Activated T-cell treated with anti-CD3 and anti-CD28 coated beads for 48 hours (primary cell): Measurements from ENCODE around the gene NDUFS7.
"Not testable (repeated sequence)": the region's sequence is repeated elsewhere in the genome, so short reads cannot be mapped to it uniquely, and the experiment has no call there.

ENCODE experiments used
- DNase-seq: peaks from one replicate; pipeline ENCODE4 v3.0.0-alpha.2; 2020; ENCODE audit warnings: low read depth

The NDUFS7 gene

DNA sequence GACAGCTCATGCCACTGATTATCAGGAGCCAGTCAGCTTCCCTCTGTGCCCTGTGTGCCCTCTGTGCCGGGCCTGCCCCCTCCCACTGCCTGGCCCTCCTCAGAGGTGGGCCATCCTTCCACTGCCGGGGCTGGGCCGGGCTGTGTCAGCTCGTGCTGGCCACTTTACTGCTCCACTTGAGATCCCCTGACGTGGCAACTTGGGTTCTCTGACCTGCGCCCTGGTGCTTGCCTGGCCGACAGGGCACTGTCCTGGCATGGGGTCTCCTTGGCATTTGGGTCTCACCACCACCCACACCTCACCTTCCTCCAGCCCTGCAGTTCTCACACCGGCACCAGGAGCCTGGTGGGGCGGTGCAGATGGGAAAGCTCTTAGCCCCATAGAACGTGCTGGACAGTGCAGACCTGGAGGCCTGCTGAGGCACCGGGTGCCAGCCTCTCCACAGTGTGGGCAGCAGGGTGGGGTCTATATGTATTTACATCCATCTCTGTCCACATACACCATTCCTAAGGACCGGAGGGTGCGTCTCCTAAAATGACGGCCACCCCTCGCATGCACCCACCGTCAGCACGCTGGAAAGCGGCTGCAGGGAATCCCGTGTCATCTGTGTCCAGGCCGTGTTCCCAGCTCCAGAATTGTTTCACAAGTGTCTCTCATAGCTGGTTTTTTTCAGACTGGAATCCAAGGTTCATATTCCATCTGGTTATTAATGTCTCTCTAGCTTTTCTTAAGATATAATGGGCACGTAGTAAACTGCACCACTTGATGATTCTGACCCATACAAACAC lies 35.4 kb downstream of the NDUFS7 start:
- no peak for DNase-seq

DNA sequence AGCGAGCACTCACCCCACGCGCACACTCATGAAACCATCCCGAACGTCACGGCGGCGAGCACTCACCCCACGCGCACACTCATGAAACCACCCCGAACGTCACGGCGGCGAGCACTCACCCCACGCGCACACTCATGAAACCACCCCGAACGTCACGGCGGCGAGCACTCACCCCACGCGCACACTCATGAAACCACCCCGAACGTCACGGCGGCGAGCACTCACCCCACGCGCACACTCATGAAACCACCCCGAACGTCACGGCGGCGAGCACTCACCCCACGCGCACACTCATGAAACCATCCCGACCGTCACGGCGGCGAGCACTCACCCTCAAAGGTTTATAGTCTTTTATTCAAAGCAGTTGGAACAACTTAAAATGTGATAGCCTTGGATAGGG lies 36.4 kb downstream of the NDUFS7 start:
- DNase-seq, result not testable (repeated sequence)

- no peak for DNase-seq
Measured at GRCh38 chr19:1420590-1420989, 36.9 kb downstream of the NDUFS7 start.

- no peak for DNase-seq
Measured at GRCh38 chr19:1421218-1421957, 37.7 kb downstream of the NDUFS7 start.

- no peak for DNase-seq
Measured at GRCh38 chr19:1421958-1422305, 38.2 kb downstream of the NDUFS7 start.

GRCh38 chr19:1422360-1422759 lies 38.7 kb downstream of the NDUFS7 start:
- no peak for DNase-seq

GRCh38 chr19:1422943-1423342 lies 39.2 kb downstream of the NDUFS7 start:
- DNase-seq, result no peak

DNA sequence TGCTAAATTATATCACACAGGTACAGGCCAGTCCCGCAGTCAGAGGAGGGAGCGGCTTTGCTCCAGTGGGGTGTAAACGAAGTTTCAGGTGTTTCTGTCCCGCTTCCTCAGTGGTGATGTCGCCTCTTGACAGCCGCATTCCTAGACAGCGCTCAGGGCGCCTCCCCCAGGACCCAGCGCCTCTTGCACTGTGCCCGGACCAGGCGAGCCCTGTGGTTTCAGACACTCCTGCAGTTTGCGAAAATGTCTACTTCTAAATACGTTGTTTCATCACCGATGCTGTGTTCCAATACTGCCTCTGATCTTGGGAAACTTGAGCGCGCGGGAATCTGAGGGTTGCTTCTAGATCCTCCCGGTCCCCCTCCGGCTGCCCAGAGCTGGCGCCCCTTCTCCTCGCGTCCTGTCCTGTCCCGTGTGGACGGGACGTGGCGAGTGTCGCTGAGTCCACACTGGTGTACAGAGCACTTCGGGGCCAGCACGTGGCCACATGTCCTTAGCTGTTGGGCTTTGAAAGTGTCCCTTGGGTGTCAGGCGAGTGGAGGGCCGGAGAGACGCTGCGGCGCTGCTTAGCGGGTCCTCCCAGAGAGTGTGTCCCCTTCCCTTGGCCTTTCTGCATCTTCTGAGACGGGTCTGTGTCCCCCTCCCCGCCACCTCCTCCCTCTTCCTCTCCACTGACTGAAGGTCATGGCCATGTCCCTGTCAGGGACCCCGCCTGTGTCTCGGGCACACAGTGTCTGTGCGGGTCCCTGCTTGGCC lies 39.9 kb downstream of the NDUFS7 start:
- no peak for DNase-seq

- DNase-seq, result no peak
Measured at GRCh38 chr19:1424192-1424955, 40.7 kb downstream of the NDUFS7 start.

DNA sequence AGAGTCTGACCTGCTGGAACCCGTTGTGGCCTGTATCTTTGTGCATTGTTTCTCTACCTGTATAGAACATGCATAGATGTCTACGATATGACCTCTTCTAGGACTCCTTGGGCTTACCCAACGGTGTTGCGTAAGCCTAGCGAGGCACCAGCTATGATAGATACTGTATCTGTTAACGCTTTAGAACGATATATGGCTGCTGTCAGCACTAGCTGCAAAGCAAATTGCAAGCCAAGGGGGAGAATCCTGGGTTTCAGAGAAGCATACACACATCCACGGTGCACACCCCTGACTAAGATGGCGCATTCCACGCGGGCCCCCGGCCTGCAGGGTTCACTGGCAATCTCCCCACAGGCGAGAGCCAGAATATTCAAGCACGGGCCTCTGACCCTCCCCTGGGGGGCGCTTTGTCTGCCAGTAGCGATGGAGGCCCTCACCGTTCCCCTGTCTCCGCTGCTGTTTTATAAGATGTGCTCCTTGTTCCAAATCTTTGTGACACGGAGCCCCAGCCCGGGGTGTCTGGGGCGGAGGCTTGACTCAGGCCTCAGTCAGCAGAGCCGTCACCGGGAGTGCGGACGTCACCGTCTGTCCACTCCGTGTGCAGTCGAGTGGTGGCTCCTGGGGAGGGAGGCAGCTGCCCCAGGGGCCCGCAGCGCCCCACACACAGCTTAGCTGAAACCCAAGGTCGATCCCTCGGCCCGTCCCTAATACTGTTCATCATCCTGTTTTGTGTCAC lies 41.6 kb downstream of the NDUFS7 start:
- DNase-seq, result no peak

- no peak for DNase-seq
Measured at GRCh38 chr19:1425902-1426301, 42.2 kb downstream of the NDUFS7 start.

DNA sequence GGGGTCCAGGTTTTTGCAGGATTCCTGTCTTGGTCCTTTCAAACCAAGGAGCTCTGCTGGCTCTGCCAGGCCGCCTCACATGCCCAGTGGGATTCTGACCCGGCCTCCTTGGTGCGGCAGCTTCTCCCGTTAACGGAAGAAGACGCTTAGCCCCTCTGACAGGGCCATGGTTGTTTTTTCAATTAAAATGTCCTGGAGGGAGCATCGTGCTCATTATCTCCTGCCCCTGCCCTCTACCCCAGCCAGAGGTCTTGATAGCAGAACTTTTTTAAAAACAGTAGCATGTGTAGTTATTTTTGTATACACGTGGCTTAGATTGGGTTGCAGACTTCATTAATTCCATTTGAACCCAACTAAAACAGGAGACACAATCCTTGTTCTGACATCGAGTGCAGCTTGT lies 43.0 kb downstream of the NDUFS7 start:
- DNase-seq, result no peak

- DNase-seq, result no peak
Measured at GRCh38 chr19:1427221-1427920, 43.7 kb downstream of the NDUFS7 start.

- DNase-seq, result no peak
Measured at GRCh38 chr19:1428738-1429391, 45.2 kb downstream of the NDUFS7 start.

DNA sequence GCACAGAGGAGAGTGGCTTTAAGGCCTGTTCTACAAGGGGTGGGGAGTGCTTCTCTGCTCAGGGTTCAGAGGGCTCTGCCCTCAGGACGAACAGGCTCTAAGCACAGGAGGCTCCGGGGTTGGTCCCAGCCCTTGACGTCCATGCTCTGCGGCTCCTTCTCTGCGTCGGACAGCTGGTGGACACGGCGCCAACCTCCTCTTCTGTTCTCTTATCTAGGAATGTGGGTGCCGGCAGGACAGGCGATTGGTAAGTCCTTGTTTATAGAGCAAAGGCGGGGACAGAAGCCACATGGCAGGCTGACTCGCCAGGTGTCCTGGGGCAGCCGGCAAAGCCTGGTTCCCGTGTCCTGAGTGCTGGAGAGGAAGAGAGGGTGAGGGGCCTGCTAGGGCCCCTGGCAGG lies 46.0 kb downstream of the NDUFS7 start:
- DNase-seq, result no peak

- no peak for DNase-seq
Measured at GRCh38 chr19:1430246-1430645, 46.5 kb downstream of the NDUFS7 start.

DNA sequence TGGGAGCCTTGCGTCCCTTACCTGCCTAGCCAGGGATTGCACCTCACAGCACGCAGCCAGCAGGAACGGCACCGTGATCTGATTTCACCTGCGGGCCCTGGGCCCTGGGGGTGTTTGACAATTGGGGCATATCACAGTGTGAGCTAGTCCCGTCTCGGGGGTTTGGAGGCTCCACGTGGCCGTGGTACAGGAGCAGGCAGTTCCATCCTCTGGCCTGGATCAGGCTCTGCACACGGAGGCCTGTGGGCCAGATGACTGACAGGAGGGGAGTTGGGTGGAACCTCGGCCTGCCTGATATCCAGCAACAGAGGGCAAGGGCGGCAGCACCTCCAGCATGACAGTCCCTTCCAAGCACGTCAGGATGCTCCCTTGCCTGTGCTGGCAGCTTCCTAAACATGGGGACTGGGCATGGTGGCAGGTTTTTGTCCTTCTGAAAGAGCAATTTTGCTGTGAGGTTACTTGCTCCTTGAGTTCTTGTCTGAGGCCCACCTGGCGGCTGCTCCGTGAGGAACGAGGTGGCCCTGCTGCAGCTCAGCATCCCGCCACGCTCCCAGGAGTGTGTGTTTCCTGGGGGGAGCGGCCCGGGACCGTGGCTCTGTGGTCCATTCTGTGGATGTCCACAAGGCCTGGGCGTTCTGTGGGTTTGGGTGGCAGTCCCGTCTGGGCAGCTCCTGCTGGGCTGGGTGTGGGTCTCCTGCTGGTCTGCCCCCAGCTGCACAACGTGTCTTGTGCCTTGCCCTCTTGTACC lies 48.2 kb downstream of the NDUFS7 start:
- no peak for DNase-seq

DNA sequence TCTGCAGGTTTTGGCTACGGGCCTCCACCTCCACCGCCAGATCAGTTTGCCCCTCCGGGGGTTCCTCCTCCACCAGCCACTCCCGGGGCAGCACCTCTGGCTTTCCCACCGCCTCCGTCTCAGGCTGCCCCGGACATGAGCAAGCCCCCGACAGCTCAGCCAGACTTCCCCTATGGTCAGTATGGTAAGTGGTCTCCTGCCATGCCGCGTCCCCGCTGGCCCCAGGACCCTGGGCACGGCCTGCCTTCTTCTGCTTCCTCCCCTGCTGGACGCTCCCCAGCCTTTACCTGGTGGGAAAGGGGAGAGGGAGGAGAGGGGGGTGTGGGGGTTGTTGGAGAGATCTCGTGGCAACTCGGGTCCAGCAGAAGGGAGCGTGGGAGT lies 48.8 kb downstream of the NDUFS7 start:
- no peak for DNase-seq
